HepG2 (cell line): ENCODE results near the gene SPCS2. TPM values are rescaled to one million over a fixed set of nuclear protein-coding genes. Genes with fewer than 3 reads are reported as not detected.

Source experiments
- GATA4 ChIP-seq: sonication (generic); IDR thresholded peaks from 2 replicates; pipeline ENCODE4 v1.6.1; 2016; ENCODE audit warnings: antibody characterized with exemption, low read depth, borderline replicate concordance
- HOXA3 ChIP-seq: sonication (generic); formaldehyde crosslinking; IDR thresholded peaks from 2 replicates; pipeline ENCODE4 v1.5.0; 2020; ENCODE audit warnings: missing genetic modification reagents
- KLF15 ChIP-seq: sonication (generic); formaldehyde crosslinking; IDR thresholded peaks from 2 replicates; pipeline ENCODE4 v1.8.1; 2023; ENCODE audit warnings: borderline replicate concordance, mild to moderate bottlenecking, inconsistent platforms, missing genetic modification reagents, mixed read lengths
- LCORL ChIP-seq, 2 experiments: fragments of 450-650 bp in 1 of 2; sonication (generic) in 1 of 2; formaldehyde crosslinking in 1 of 2; IDR thresholded peaks; 2 replicates each; pipeline versions ENCODE4 v1.5.0 to v1.6.1; 2017 to 2020; ENCODE audit warnings: antibody characterized with exemption in 1 of 2, missing genetic modification reagents in 1 of 2
- PAWR ChIP-seq: sonication (generic); formaldehyde crosslinking; IDR thresholded peaks from 2 replicates; pipeline ENCODE4 v1.4.0; 2020; ENCODE audit warnings: missing genetic modification reagents, mild to moderate bottlenecking, borderline replicate concordance
- PHF5A ChIP-seq: IDR thresholded peaks from one replicate; pipeline ENCODE4 v1.6.1; 2018; ENCODE audit warnings: low read depth, missing genetic modification reagents; ENCODE audit not compliant: unreplicated experiment
- SMAD3 ChIP-seq: sonication (generic); formaldehyde crosslinking; IDR thresholded peaks from 2 replicates; pipeline ENCODE4 v1.4.0; 2020; ENCODE audit warnings: missing genetic modification reagents
- SRY ChIP-seq: sonication (generic); formaldehyde crosslinking; IDR thresholded peaks from 2 replicates; pipeline ENCODE4 v1.8.0; 2022; ENCODE audit warnings: mild to moderate bottlenecking, missing genetic modification reagents
- ZKSCAN1 ChIP-seq: fragments of 150-350 bp; IDR thresholded peaks from 2 replicates; pipeline ENCODE4 v1.6.1; 2014; ENCODE audit warnings: low read length
- ZNF432 ChIP-seq: sonication (generic); formaldehyde crosslinking; IDR thresholded peaks from 2 replicates; pipeline ENCODE4 v1.5.0; 2020; ENCODE audit warnings: missing genetic modification reagents, mild to moderate bottlenecking, borderline replicate concordance
- ZNF589 ChIP-seq: sonication (generic); formaldehyde crosslinking; conservative IDR thresholded peaks from 2 replicates; pipeline ENCODE4 v1.8.0; 2022; ENCODE audit warnings: mild to moderate bottlenecking, moderate library complexity, missing genetic modification reagents
- ZNF703 ChIP-seq: sonication (generic); formaldehyde crosslinking; IDR thresholded peaks from 2 replicates; pipeline ENCODE4 v1.5.1; 2020; ENCODE audit warnings: missing genetic modification reagents, mild to moderate bottlenecking, moderate library complexity, borderline replicate concordance
- ZNF749 ChIP-seq: sonication (generic); formaldehyde crosslinking; IDR thresholded peaks from 2 replicates; pipeline ENCODE4 v1.8.0; 2022; ENCODE audit warnings: mild to moderate bottlenecking, missing genetic modification reagents, moderate library complexity, borderline replicate concordance
- polyA plus RNA-seq, 8 experiments: library from polyadenylated mRNA; depleted of rRNA in 3 of 8; stranded (reverse) in 7 of 8; unstranded in 1 of 8; fragments of >200 nt; fragmentation: Illumina TruSeq in 4 of 8; extraction: Trizol in 4 of 8; gene quantifications; 2 replicates each; pipeline versions ENCODE4 v1.2.1 to v1.2.3, GENCODE V29; 2011 to 2016; ENCODE audit warnings: low read depth in 4 of 8, missing spikeins in 1 of 8, mixed read lengths in 1 of 8; ENCODE audit not compliant: insufficient read depth in 1 of 8
- total RNA-seq, 5 experiments: library from RNA; depleted of rRNA; stranded (reverse); fragments of >200 nt; fragmentation: Illumina TruSeq; extraction: Trizol; gene quantifications; 2 replicates each; pipeline ENCODE4 v1.2.3, GENCODE V29; 2016; ENCODE audit warnings: low read depth in 1 of 5
- TF ChIP-seq, protein P1 (sequence below): IDR thresholded peaks from 2 replicates; pipeline ENCODE4 v1.6.1; 2016; ENCODE audit warnings: control low read depth
- TF ChIP-seq, protein P2 (sequence below): sonication (generic); formaldehyde crosslinking; conservative IDR thresholded peaks from 2 replicates; pipeline ENCODE4 v1.8.0; 2022; ENCODE audit warnings: mild to moderate bottlenecking, moderate library complexity, missing genetic modification reagents
- TF ChIP-seq, protein P3 (sequence below): sonication (generic); formaldehyde crosslinking; IDR thresholded peaks from 2 replicates; pipeline ENCODE4 v1.4.0; 2020; ENCODE audit warnings: mild to moderate bottlenecking, missing genetic modification reagents
- TF ChIP-seq, protein P4 (sequence below): sonication (generic); formaldehyde crosslinking; IDR thresholded peaks from 2 replicates; pipeline ENCODE4 v1.4.0; 2020; ENCODE audit warnings: missing genetic modification reagents, borderline replicate concordance
- TF ChIP-seq, protein P5 (sequence below): sonication (generic); formaldehyde crosslinking; IDR thresholded peaks from 2 replicates; pipeline ENCODE4 v1.5.1; 2020; ENCODE audit warnings: mild to moderate bottlenecking, moderate library complexity, missing genetic modification reagents

Gene SPCS2
- total and polyA plus RNA-seq, 2 of the 13 experiments (the other 11 are each of a cell fraction or from before 2014, with no cell fraction given): 87.3 to 142 TPM

DNA sequence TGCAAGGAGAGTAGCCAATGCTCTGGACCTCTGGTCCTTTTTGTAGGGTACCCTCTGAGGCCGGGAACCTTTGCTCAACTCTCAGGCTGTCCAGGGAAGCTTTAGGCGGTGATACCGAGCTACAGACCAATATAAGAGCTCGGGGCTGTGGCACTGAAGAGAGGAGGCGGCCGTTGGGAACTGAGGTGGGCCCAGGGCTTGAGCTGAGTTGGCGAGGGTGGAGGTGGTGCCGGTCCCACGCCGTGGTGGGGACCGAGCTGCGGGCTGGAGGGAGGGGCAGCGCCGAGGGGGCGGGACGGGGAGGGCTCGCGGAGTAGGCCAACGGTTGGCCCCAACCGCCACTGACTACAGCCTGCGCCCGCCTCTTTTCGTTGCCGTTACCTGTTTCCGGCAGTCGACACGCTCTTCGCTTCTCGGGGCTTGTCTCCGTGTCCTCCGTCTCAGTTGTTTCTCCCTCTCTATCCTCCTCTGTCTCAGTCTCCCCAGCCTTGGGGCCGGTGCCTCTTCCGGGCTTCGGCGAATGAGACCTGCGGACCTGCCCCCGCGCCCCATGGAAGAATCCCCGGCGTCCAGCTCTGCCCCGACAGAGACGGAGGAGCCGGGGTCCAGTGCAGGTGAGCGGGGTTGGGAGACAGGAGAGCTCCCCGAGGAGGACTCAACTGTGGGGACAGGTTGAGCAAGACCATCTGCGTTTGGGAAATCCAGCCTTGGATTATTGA is 39.6 kb downstream of the SPCS2 start, which contains the start of gene NEU3 (continued):
- TF ChIP-seq SRY (CRISPR knock-in tag): 0 out of 2 replicates have a peak, but pooled peaks have one; percentile 66
- 0 out of 2 replicates have a peak, but pooled peaks have one; percentile 32 for TF ChIP-seq ZNF589 (CRISPR knock-in tag)
- TF ChIP-seq, protein P1, sequence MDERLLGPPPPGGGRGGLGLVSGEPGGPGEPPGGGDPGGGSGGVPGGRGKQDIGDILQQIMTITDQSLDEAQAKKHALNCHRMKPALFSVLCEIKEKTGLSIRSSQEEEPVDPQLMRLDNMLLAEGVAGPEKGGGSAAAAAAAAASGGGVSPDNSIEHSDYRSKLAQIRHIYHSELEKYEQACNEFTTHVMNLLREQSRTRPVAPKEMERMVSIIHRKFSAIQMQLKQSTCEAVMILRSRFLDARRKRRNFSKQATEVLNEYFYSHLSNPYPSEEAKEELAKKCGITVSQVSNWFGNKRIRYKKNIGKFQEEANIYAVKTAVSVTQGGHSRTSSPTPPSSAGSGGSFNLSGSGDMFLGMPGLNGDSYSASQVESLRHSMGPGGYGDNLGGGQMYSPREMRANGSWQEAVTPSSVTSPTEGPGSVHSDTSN: no peak
- TF ChIP-seq PHF5A (CRISPR knock-in tag): no peak
- TF ChIP-seq, protein P2, sequence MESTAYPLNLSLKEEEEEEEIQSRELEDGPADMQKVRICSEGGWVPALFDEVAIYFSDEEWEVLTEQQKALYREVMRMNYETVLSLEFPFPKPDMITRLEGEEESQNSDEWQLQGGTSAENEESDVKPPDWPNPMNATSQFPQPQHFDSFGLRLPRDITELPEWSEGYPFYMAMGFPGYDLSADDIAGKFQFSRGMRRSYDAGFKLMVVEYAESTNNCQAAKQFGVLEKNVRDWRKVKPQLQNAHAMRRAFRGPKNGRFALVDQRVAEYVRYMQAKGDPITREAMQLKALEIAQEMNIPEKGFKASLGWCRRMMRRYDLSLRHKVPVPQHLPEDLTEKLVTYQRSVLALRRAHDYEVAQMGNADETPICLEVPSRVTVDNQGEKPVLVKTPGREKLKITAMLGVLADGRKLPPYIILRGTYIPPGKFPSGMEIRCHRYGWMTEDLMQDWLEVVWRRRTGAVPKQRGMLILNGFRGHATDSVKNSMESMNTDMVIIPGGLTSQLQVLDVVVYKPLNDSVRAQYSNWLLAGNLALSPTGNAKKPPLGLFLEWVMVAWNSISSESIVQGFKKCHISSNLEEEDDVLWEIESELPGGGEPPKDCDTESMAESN (CRISPR knock-in tag): peak; percentile 77
- TF ChIP-seq HOXA3 (CRISPR knock-in tag): peak; percentile 51; the same call in 1 of the 2 replicates
- TF ChIP-seq GATA4: no peak; the same call in 1 of the 2 replicates
- TF ChIP-seq PAWR: no peak
- no peak for TF ChIP-seq ZKSCAN1
- TF ChIP-seq, protein P3, sequence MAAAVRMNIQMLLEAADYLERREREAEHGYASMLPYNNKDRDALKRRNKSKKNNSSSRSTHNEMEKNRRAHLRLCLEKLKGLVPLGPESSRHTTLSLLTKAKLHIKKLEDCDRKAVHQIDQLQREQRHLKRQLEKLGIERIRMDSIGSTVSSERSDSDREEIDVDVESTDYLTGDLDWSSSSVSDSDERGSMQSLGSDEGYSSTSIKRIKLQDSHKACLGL: peak; percentile 63; the same call in 1 of the 2 replicates
- TF ChIP-seq LCORL (IDR thresholded peaks at IDR 0.05): no peak
- TF ChIP-seq LCORL (CRISPR knock-in tag; IDR thresholded peaks at IDR 0.05): no peak
- TF ChIP-seq, protein P4, sequence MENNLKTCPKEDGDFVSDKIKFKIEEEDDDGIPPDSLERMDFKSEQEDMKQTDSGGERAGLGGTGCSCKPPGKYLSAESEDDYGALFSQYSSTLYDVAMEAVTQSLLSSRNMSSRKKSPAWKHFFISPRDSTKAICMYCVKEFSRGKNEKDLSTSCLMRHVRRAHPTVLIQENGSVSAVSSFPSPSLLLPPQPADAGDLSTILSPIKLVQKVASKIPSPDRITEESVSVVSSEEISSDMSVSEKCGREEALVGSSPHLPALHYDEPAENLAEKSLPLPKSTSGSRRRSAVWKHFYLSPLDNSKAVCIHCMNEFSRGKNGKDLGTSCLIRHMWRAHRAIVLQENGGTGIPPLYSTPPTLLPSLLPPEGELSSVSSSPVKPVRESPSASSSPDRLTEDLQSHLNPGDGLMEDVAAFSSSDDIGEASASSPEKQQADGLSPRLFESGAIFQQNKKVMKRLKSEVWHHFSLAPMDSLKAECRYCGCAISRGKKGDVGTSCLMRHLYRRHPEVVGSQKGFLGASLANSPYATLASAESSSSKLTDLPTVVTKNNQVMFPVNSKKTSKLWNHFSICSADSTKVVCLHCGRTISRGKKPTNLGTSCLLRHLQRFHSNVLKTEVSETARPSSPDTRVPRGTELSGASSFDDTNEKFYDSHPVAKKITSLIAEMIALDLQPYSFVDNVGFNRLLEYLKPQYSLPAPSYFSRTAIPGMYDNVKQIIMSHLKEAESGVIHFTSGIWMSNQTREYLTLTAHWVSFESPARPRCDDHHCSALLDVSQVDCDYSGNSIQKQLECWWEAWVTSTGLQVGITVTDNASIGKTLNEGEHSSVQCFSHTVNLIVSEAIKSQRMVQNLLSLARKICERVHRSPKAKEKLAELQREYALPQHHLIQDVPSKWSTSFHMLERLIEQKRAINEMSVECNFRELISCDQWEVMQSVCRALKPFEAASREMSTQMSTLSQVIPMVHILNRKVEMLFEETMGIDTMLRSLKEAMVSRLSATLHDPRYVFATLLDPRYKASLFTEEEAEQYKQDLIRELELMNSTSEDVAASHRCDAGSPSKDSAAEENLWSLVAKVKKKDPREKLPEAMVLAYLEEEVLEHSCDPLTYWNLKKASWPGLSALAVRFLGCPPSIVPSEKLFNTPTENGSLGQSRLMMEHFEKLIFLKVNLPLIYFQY: no peak
- peak; percentile 82; the same call in 1 of the 2 replicates for TF ChIP-seq KLF15 (CRISPR knock-in tag)
- TF ChIP-seq ZNF703: no peak
- TF ChIP-seq, protein P5, sequence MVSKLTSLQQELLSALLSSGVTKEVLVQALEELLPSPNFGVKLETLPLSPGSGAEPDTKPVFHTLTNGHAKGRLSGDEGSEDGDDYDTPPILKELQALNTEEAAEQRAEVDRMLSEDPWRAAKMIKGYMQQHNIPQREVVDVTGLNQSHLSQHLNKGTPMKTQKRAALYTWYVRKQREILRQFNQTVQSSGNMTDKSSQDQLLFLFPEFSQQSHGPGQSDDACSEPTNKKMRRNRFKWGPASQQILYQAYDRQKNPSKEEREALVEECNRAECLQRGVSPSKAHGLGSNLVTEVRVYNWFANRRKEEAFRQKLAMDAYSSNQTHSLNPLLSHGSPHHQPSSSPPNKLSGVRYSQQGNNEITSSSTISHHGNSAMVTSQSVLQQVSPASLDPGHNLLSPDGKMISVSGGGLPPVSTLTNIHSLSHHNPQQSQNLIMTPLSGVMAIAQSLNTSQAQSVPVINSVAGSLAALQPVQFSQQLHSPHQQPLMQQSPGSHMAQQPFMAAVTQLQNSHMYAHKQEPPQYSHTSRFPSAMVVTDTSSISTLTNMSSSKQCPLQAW: peak; percentile 17; the same call in 1 of the 2 replicates
- TF ChIP-seq SMAD3: peak; percentile 1; the same call in 1 of the 2 replicates
- TF ChIP-seq ZNF749 (CRISPR knock-in tag): 0 out of 2 replicates have a peak, but pooled peaks have one; percentile 33
- no peak for TF ChIP-seq ZNF432 (CRISPR knock-in tag)
